Measurements from ENCODE around the gene PTPRA.

GRCh38 chr20:2987861-2988260 lies 114.6 kb downstream of the PTPRA start:
- TF ChIP-seq, protein P1, sequence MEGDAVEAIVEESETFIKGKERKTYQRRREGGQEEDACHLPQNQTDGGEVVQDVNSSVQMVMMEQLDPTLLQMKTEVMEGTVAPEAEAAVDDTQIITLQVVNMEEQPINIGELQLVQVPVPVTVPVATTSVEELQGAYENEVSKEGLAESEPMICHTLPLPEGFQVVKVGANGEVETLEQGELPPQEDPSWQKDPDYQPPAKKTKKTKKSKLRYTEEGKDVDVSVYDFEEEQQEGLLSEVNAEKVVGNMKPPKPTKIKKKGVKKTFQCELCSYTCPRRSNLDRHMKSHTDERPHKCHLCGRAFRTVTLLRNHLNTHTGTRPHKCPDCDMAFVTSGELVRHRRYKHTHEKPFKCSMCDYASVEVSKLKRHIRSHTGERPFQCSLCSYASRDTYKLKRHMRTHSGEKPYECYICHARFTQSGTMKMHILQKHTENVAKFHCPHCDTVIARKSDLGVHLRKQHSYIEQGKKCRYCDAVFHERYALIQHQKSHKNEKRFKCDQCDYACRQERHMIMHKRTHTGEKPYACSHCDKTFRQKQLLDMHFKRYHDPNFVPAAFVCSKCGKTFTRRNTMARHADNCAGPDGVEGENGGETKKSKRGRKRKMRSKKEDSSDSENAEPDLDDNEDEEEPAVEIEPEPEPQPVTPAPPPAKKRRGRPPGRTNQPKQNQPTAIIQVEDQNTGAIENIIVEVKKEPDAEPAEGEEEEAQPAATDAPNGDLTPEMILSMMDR (IDR thresholded peaks at IDR 0.05): no peak
- TF ChIP-seq POLR2AphosphoS5 (IDR thresholded peaks at IDR 0.05) (no peak), EP300 (IDR thresholded peaks at IDR 0.05) (no peak), POLR2A (IDR thresholded peaks at IDR 0.05; ENCODE audit: low read depth) (no peak)

All from esophagus muscularis mucosa (tissue), 4 donors.